SK-N-SH (cell line): Measurements from ENCODE around the gene NR1H2. TPM values are rescaled to one million over a fixed set of nuclear protein-coding genes. Genes with fewer than 3 reads are reported as not detected.
"Not testable (repeated sequence)": the region's sequence is repeated elsewhere in the genome, so short reads cannot be mapped to it uniquely, and the experiment has no call there.

Source experiments
- CTCF ChIA-PET: fragments of 300-600, 350-600 bp; formaldehyde crosslinking; extraction: SDS; loops from one replicate; lab custom pipeline; 2021; lab: Yijun Ruan, JAX
- POLR2A ChIA-PET: fragments of 350-600 bp; sonication (Branson Sonifier 250); formaldehyde crosslinking; extraction: SDS; loops from one replicate; lab custom pipeline; 2020; ENCODE audit warnings: antibody characterized with exemption, inconsistent platforms; lab: Yijun Ruan, JAX
- DNase-seq: peaks from one replicate; pipeline ENCODE4 v3.0.0; 2012
- H2AFZ ChIP-seq: fragments of 200-600 bp; sonication (generic); 2 replicates; pipeline ENCODE4 v1.8.1; 2016; ENCODE audit warnings: antibody characterized with exemption, mild to moderate bottlenecking, low read depth
- H3F3A ChIP-seq: fragments of 200-600 bp; sonication (generic); replicated peaks from 2 replicates; pipeline ENCODE3; 2016; ENCODE audit warnings: antibody characterized with exemption, mild to moderate bottlenecking; ENCODE audit not compliant: insufficient read depth
- H3K27ac ChIP-seq, 2 experiments: fragments of 200-500 bp in 1 of 2; fragments of 200-600 bp in 1 of 2; sonication (Bioruptor generic) in 1 of 2; sonication (generic), shearing (Covaris generic) in 1 of 2; 2 replicates each; pipeline versions ENCODE4 v1.5.1 to v1.6.1; 2014 to 2016; ENCODE audit warnings: low read depth in 2 of 2, inconsistent platforms in 1 of 2, low read length in 1 of 2, mild to moderate bottlenecking in 1 of 2, mixed read lengths in 1 of 2
- H3K27me3 ChIP-seq: fragments of 200-600 bp; sonication (generic), shearing (Covaris generic); 2 replicates; pipeline ENCODE4 v1.6.1; 2016; ENCODE audit warnings: mixed run types; ENCODE audit not compliant: insufficient read depth
- H3K36me3 ChIP-seq, 2 experiments: fragments of 200-500 bp in 1 of 2; fragments of 200-600 bp in 1 of 2; sonication (Bioruptor generic) in 1 of 2; sonication (generic) in 1 of 2; replicated peaks in 1 of 2; 2 replicates each; pipeline versions ENCODE3 to v1.5.1; 2014 to 2016; ENCODE audit warnings: low read length in 1 of 2, mild to moderate bottlenecking in 1 of 2; ENCODE audit not compliant: insufficient read depth in 2 of 2, control insufficient read depth in 1 of 2
- H3K4me1 ChIP-seq, 2 experiments: fragments of 200-500 bp in 1 of 2; fragments of 200-600 bp in 1 of 2; sonication (Bioruptor generic) in 1 of 2; sonication (generic), shearing (Covaris generic) in 1 of 2; 2 replicates each; pipeline versions ENCODE4 v1.5.1 to v1.6.1; 2014 to 2016; ENCODE audit warnings: low read depth in 1 of 2, low read length in 1 of 2, mixed run types in 1 of 2; ENCODE audit not compliant: insufficient read depth in 2 of 2, control insufficient read depth in 1 of 2
- H3K4me2 ChIP-seq: fragments of 200-600 bp; sonication (generic), shearing (Covaris generic); 2 replicates; pipeline ENCODE4 v1.6.1; 2017; ENCODE audit warnings: mixed run types
- H3K4me3 ChIP-seq, 2 experiments: fragments of 200-500 bp in 1 of 2; fragments of 200-600 bp in 1 of 2; sonication (Bioruptor generic) in 1 of 2; sonication (generic), shearing (Covaris generic) in 1 of 2; 2 replicates each; pipeline versions ENCODE4 v1.5.1 to v1.8.1; 2014 to 2016; ENCODE audit warnings: low read depth in 2 of 2, inconsistent platforms in 1 of 2, low read length in 1 of 2, mild to moderate bottlenecking in 1 of 2, mixed read lengths in 1 of 2, moderate library complexity in 1 of 2
- H3K79me2 ChIP-seq: fragments of 200-600 bp; sonication (generic); 2 replicates; pipeline ENCODE4 v1.8.1; 2017; ENCODE audit warnings: mild to moderate bottlenecking; ENCODE audit not compliant: insufficient read depth
- H3K9ac ChIP-seq: fragments of 200-600 bp; sonication (generic); 2 replicates; pipeline ENCODE4 v1.6.1; 2017; ENCODE audit warnings: mixed run types
- H3K9me2 ChIP-seq: fragments of 200-600 bp; sonication (generic); 2 replicates; pipeline ENCODE4 v1.6.1; 2017; ENCODE audit warnings: mixed run types
- H3K9me3 ChIP-seq: fragments of 200-600 bp; sonication (generic); 2 replicates; pipeline ENCODE4 v1.6.1; 2017; ENCODE audit warnings: mixed run types, mild to moderate bottlenecking, moderate library complexity
- H4K20me1 ChIP-seq: fragments of 200-600 bp; sonication (generic); 2 replicates; pipeline ENCODE4 v1.6.1; 2017; ENCODE audit warnings: mild to moderate bottlenecking, mixed run types; ENCODE audit not compliant: insufficient read depth
- FOSL2 ChIP-seq: IDR thresholded peaks from 2 replicates; pipeline ENCODE4 v1.4.0; 2012; ENCODE audit warnings: low read depth, mild to moderate bottlenecking, moderate library complexity, borderline replicate concordance
- FOXJ3 ChIP-seq: sonication (generic); formaldehyde crosslinking; IDR thresholded peaks from 2 replicates; pipeline ENCODE4 v1.5.1; 2020; ENCODE audit warnings: mild to moderate bottlenecking, missing genetic modification reagents
- JUND ChIP-seq: IDR thresholded peaks from 2 replicates; pipeline ENCODE4 v1.4.0; 2012
- MAX ChIP-seq: IDR thresholded peaks from 2 replicates; pipeline ENCODE4 v1.4.0; 2012; ENCODE audit warnings: low read depth
- MXI1 ChIP-seq: IDR thresholded peaks from 2 replicates; pipeline ENCODE4 v1.6.1; 2012; ENCODE audit warnings: mild to moderate bottlenecking, low read depth, low read length, improper control_type of control experiment
- NFIC ChIP-seq: IDR thresholded peaks from 2 replicates; pipeline ENCODE4 v1.4.0; 2012; ENCODE audit warnings: borderline replicate concordance
- RAD21 ChIP-seq: IDR thresholded peaks from 2 replicates; pipeline ENCODE4 v1.6.1; 2012; ENCODE audit warnings: mild to moderate bottlenecking, low read length
- RXRA ChIP-seq: IDR thresholded peaks from 2 replicates; pipeline ENCODE4 v1.4.0; 2012; ENCODE audit warnings: low read depth, mild to moderate bottlenecking, borderline replicate concordance
- SIN3A ChIP-seq: IDR thresholded peaks from 2 replicates; pipeline ENCODE4 v1.6.1; 2012; ENCODE audit warnings: low read depth, mild to moderate bottlenecking, low read length, moderate library complexity, borderline replicate concordance
- TCF12 ChIP-seq: IDR thresholded peaks from 2 replicates; pipeline ENCODE4 v1.4.0; 2012
- USF1 ChIP-seq: IDR thresholded peaks from 2 replicates; pipeline ENCODE4 v1.4.0; 2012; ENCODE audit warnings: low read depth, borderline replicate concordance
- YY1 ChIP-seq: IDR thresholded peaks from 2 replicates; pipeline ENCODE4 v1.4.0; 2012; ENCODE audit warnings: low read depth, mild to moderate bottlenecking
- WGBS: methylation state at CpG from one replicate; pipeline ENCODE4 v1.1.6; 2017; ENCODE audit warnings: low lambda C conversion rate; 5-methylcytosine and 5-hydroxymethylcytosine counted together
- polyA plus RNA-seq, 3 experiments: library from polyadenylated mRNA; depleted of rRNA; stranded (reverse); fragments of >200 nt; gene quantifications; 2 replicates each; pipeline ENCODE4 v1.2.3, GENCODE V29; 2012

NR1H2 gene
- polyA plus RNA-seq, 1 of the 3 experiments (the other 2 are of a cell fraction) = 108 TPM

- DNase-seq = no peak
- H3K36me3 ChIP-seq = no peaks in the 10 kb centered on the region
- H3K27me3 ChIP-seq = no peaks in the 10 kb centered on the region
- no peaks in the 10 kb centered on the region for H3F3A ChIP-seq
- no peak overlapping the region for H2AFZ ChIP-seq
- no peaks in the 10 kb centered on the region for H4K20me1 ChIP-seq
- no peak overlapping the region for H3K4me3 ChIP-seq
- no peak overlapping the region for H3K4me2 ChIP-seq
- no peaks in the 10 kb centered on the region for H3K9me2 ChIP-seq
- ChIA-PET CTCF (interaction anchor here (1.5 kb wide), 1 partner anchor 16 kb away, joined by 7 read pairs; no protein-coding TSS in a partner anchor), POLR2A (interaction anchor here (1.4 kb wide), 1 partner anchor 35 kb away, joined by 4 read pairs; the partner anchor contains the start of gene NR1H2)
- WGBS = 71% methylated on average over 3 of the region's 3 CpGs
- no peaks in the 10 kb centered on the region for H3K79me2 ChIP-seq
- TF ChIP-seq MXI1 = no peak
- no peak for TF ChIP-seq YY1
- no peak for TF ChIP-seq NFIC
- no peak for TF ChIP-seq MAX
- TF ChIP-seq USF1 = no peak
- TF ChIP-seq RAD21 = no peak
- TF ChIP-seq JUND = no peak
- TF ChIP-seq FOXJ3 (CRISPR knock-in tag) = no peak
- H3K9me3 ChIP-seq = 0 out of 2 replicates have a peak, but pooled peaks cover 14% of the 10 kb centered on the region
- H3K9ac ChIP-seq = no peak overlapping the region
- H3K27ac ChIP-seq = no peak overlapping the region
- H3K4me1 ChIP-seq = no peaks in the 10 kb centered on the region
These were observed 35.1 kb upstream of the NR1H2 start for GRCh38 chr19:50341091-50341564.

- DNase-seq = no peak
- H2AFZ ChIP-seq = no peak overlapping the region
- ChIA-PET CTCF (no interaction called here), POLR2A (no interaction called here)
- no peak overlapping the region for H3K9ac ChIP-seq
- no peaks in the 10 kb centered on the region for H3K4me1 ChIP-seq
- H4K20me1 ChIP-seq = no peaks in the 10 kb centered on the region
- no peak overlapping the region for H3K4me3 ChIP-seq
- H3K36me3 ChIP-seq = no peaks in the 10 kb centered on the region
- H3F3A ChIP-seq = no peaks in the 10 kb centered on the region
- H3K79me2 ChIP-seq = no peaks in the 10 kb centered on the region
- 0 out of 2 replicates have a peak, but pooled peaks cover 14% of the 10 kb centered on the region for H3K9me3 ChIP-seq
- WGBS = 39% methylated on average over 8 of the region's 8 CpGs
- TF ChIP-seq RAD21 (no peak), FOSL2 (no peak), RXRA (no peak), FOXJ3 (CRISPR knock-in tag) (no peak), SIN3A (no peak), TCF12 (no peak)
- TF ChIP-seq, all 33 proteins: peak for 0
- Histone ChIP-seq H3K27ac (no peak overlapping the region), H3K4me2 (no peak overlapping the region), H3K9me2 (no peaks in the 10 kb centered on the region), H3K27me3 (no peaks in the 10 kb centered on the region)
These were observed 31.5 kb upstream of the NR1H2 start for GRCh38 chr19:50344661-50345318.

GRCh38 chr19:50347089-50347581 is 29.1 kb upstream of the NR1H2 start:
- H3K4me2 ChIP-seq, H3K4me1 ChIP-seq, H3F3A ChIP-seq, H3K79me2 ChIP-seq, H4K20me1 ChIP-seq, DNase-seq, H3K27ac ChIP-seq, H2AFZ ChIP-seq, H3K36me3 ChIP-seq, H3K9me2 ChIP-seq, H3K27me3 ChIP-seq, H3K9ac ChIP-seq, H3K4me3 ChIP-seq: not testable (repeated sequence)
- WGBS = 57% methylated on average over 8 of the region's 8 CpGs
- 0 out of 2 replicates have a peak, but pooled peaks cover 14% of the 10 kb centered on the region for H3K9me3 ChIP-seq
- CTCF ChIA-PET = interaction anchor here (0.6 to 1.8 kb wide), 3 partner anchors 10 to 22 kb away, joined by 3 to 8 read pairs (median 3); no protein-coding TSS in a partner anchor
- POLR2A ChIA-PET = interaction anchor here (0.6 to 1.5 kb wide), 2 partner anchors 10 to 1570 kb away, joined by 3 to 4 read pairs; no protein-coding TSS in a partner anchor
